Gastroesophageal sphincter (tissue), 3 donors: Measurements from ENCODE around the gene TMEM218.
"Not testable (repeated sequence)": the region's sequence is repeated elsewhere in the genome, so short reads cannot be mapped to it uniquely, and the experiment has no call there.

Source experiments
- EP300 ChIP-seq: sonication (generic); formaldehyde crosslinking; IDR thresholded peaks from one replicate; pipeline ENCODE4 v1.6.1; 2017; ENCODE audit warnings: antibody characterized with exemption, mild to moderate bottlenecking
- POLR2AphosphoS5 ChIP-seq: sonication (generic); formaldehyde crosslinking; IDR thresholded peaks from one replicate; pipeline ENCODE4 v1.6.1; 2017; ENCODE audit warnings: antibody characterized with exemption
- TF ChIP-seq, protein P1 (sequence below), 4 experiments: fragments of 200-600 bp in 2 of 4; fragments of 450-650 bp in 2 of 4; sonication (generic) in 1 of 4; IDR thresholded peaks; one replicate each; pipeline ENCODE4 v1.5.1; 2017 to 2019; ENCODE audit warnings: antibody characterized with exemption in 4 of 4, mild to moderate bottlenecking in 2 of 4, moderate library complexity in 2 of 4

DNA sequence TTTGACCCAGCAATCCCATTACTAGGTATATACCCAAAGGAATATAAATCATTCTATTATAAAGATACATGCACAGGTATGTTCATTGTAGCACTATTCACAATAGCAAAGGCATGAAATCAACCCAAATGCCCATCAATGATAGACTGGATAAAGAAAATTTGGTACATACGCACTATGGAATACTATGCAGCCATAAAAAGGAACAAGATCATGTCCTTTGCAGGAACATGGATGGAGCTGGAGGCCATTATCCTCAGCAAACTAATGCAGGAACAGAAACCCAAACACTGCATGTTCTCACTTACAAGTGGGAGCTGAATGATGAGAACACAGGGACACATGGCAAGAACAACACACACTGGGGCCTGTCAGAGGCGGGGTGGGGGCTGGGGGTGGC, 55.3 kb downstream of the TMEM218 start:
- TF ChIP-seq POLR2AphosphoS5, EP300: not testable (repeated sequence)
- TF ChIP-seq, protein P1, sequence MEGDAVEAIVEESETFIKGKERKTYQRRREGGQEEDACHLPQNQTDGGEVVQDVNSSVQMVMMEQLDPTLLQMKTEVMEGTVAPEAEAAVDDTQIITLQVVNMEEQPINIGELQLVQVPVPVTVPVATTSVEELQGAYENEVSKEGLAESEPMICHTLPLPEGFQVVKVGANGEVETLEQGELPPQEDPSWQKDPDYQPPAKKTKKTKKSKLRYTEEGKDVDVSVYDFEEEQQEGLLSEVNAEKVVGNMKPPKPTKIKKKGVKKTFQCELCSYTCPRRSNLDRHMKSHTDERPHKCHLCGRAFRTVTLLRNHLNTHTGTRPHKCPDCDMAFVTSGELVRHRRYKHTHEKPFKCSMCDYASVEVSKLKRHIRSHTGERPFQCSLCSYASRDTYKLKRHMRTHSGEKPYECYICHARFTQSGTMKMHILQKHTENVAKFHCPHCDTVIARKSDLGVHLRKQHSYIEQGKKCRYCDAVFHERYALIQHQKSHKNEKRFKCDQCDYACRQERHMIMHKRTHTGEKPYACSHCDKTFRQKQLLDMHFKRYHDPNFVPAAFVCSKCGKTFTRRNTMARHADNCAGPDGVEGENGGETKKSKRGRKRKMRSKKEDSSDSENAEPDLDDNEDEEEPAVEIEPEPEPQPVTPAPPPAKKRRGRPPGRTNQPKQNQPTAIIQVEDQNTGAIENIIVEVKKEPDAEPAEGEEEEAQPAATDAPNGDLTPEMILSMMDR (IDR thresholded peaks at IDR 0.05), result not testable (repeated sequence)
